Stimulated activated CD8-positive, alpha-beta memory T cell treated with anti-CD3 and anti-CD28 coated beads, Interleukin-12 subunit alpha, Interleukin-12 subunit beta, amount 100 ng/mL, for 24 hours (primary cell): ENCODE data around the gene ZNF580.
A peak's percentile ranks its signal among the peaks of the same experiment; 100 is the strongest.

Experiments
- DNase-seq: peaks from one replicate; pipeline ENCODE4 v3.0.0-alpha.2; 2020; ENCODE audit errors: extremely low read depth

The ZNF580 gene

DNA sequence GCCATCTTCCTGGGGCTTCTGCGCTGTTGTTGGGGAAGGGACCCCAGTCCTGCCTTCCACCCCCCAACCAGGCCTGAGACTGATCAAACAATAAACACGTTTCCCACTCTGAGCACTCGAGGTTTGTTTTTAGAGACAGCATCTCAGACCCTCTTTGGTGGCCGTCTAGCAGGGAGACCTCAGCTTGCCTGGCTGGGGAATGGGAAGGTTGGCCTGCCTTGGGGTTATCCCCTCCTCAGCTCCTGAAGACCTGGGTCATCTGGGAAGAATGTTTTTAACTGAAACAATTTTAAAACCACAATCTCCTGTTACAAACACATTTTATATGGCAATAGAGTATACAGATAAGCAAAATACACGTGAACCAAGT, 4.7 kb downstream of the ZNF580 start:
- DNase-seq, result no peak

DNA sequence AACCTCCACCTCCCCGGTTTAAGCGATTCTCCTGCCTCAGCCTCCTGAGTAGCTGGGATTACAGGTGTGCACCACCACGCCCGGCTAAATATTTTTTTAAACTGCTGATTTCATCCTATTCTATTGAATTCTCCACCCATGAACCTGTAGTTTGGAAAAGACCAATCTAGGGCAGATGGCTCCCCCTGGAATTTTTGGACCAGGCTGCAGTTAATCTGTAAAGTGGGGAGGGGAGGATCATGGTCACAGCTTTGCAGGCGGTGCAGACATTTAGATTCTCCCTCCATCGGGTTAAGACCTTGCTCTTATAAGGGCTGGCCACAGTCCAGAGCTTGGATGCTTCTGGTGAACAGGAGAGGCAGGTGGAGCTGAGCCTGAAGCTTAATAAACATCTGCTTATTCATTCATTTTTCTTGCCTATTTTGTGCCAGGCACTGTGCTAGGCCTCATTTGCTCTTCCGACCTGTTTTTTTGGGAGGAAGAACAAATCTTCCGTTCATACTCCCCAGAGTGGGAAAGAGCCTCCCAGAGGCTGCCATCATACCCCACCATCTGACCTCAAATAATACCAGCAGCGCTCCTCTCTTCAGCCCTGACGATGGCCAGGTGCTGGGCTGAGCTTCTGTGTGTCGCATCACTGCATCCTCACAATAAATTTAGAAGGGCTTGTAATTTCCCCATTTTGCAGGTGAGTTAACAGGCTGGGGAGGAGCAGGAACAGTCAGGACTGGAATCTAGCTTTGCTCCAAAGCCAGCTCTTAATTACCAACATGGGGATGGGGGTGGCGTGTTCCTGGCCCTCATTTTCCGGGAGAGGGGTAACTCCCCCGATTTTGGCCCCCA, 6.3 kb downstream of the ZNF580 start:
- no peak for DNase-seq

DNA sequence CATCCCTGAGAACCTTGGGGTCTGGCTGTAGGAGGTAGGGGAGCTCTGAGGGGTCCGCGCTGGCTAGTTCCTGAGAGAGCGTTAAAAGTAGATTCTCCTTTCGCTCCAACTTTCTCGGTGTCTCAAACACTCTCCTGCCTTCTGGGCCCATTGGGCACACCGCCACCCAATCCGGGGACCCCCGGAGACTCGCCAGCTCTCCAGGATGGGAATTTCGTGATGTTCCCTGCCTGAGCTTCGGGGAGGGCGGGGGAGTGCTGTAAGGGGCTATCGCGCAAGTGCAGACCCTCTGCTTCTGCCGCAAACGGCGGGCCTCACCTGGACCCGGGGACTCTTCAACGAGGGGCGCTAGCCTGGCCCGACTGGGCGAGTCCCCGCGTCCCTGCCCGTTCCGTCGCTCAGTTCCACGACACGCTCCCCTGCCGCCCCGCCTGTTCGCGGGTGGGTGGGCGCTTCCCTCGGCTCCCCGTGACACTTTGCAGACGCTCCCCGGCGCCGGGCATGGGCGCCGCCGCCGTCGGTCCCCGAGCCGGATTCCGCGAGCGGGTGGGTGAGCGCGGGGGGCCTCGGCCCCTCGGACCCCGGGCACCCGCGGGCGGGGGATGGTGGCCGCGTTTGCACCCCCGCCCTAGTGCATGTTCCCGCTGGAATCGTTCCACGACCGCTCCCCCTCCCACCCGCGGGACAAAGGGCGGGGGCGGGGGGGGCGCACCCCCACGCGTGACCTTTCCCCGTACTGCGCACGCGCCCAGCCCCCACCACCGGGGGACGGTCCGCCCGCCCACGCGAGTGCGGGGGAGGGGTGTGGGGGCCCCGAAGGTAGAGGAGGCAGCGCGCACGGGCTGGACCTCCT, 7.2 kb downstream of the ZNF580 start, which contains the start of gene CCDC106:
Gene CCDC106 (plus strand): TSS at position 481 of the 853 bp plus-strand sequence. CDS start 835 bp downstream, outside the sequence.
- no peak for DNase-seq

DNA sequence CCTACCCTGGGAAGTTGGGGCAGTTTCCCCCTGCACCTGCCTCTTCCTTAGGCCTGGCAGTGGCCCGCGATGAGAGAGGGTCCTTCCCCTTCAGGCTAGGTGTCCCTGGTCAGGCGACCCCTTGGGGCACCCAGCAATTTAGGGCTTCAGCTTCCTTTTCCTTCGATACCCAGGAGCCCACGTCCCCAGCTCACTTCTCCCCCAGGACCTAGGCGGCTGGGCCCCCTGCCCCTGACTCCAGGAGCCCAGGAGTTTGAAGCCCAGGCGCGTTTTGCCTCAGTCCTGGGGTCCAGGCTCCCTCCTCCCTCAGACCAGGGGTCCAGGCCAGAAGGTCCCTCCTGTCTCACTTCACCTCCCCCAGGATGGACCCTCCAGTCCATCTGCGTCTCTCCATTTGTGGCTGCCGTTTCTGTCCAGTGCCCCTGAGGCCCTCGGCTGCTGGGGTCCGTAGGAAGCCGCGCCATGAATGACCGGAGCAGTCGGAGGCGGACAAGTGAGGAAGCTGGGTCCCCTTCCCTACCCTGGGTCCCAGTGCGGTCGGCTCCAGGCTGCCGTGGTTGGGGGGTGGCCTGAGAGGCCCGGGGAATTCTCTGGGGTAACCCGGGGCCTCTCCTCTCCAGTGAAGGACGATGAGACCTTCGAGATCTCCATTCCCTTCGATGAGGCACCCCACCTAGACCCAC, 7.9 kb downstream of the ZNF580 start:
- DNase-seq, result no peak

DNA sequence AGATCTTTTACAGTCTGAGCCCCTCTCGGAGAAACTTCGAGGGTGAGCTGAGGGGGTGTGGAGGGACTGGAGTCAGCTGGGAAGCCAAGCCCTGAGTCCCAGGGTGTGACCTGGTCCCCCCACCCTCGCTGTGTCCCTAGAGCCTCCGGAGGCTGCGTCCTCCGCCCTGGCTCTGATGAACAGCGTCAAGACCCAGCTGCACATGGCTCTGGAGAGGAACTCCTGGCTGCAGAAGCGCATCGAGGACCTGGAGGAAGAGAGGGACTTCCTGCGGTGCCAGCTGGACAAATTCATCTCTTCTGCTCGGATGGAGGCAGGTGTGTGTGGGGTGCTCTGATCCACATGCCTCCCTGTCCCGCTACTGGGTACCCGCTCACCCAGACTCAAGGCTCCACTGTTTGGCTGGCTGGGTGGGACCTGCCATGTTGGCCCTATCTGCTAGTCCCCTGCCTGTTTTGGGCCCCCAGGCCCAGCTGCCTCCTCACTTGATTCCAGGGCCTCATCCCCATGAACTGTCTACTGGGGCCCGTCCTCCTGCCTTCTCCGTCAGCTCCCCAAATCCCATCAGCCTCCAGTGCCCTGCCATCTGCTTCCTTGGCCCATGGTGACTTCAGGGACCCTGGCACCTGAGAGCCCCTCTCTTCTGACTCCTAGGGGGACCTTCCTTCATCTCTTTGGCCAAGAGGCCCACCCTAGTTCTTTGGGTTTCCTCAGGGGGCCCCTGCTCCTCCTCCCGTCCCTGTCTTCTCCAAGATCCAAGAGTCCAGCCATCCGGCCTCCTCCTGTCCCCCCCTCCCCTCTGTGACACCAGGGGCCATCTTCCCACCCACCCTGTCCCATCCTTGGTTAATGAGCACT, 8.7 kb downstream of the ZNF580 start:
- no peak for DNase-seq

DNA sequence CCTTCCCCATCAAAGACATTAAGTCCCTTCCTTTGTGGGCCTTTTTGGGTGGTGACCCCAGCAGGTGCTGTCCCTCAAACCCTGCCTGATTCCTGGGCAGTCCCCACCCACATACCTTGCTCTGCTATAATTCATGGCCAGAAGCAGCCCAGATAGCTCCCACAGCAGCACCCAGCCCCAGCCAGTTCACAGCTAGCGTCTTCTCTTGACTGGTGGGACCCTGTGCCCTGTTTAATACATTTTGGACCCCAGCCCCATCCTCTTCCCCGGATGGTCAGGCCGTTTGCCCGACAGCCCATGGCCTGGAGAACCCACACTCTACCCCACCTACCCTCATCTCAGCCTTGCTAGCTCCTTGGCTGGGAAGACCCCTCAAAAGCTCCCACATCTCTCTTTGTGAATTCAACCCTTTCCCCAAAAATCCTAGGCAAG, 9.3 kb downstream of the ZNF580 start:
- no peak for DNase-seq

DNA sequence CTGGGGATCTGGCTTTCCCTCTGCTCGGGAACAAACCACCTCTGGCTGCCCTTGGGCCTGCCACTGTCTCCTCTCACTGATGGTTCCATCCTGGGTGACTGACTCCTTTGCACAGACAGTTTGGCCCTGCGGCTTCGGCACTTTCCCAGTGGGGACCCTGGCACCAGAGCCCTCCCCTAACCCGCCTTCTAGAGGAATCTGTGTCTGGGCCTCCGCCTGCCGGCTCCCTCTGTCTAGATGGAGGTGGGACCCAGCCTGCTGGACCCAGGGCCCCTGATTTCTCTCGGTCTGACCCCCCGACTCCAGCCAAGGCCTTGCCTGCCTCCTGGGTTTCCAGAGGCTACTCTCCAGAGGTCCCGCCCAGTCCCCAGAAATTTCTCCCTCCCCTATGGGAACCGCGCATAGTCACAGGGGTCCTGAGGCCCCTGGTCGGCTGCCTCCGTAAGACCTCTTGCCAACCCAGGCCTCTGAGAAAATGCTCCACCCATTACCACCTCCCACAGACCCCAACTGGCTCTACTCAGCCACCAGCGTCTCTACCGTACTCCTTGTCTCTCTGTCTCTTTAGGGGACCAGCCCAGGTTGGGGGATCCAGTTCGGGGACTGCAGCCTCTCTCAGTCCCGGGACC, 9.9 kb downstream of the ZNF580 start:
- no peak for DNase-seq

DNA sequence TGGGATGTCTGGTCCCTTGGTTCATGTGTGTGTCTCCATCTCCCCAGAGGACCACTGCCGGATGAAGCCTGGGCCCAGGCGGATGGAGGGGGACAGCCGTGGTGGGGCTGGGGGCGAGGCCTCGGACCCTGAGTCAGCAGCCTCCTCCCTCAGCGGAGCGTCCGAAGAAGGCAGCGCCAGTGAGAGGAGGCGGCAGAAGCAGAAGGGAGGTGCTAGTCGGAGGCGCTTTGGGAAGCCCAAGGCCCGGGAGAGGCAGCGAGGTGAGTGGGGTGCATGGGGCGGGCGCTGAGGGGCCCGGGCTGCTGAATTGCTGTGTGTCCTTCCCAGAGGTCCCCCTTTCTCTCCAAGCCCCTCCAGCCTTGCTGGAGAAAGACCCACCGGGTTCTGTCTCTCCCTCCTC, 10.4 kb downstream of the ZNF580 start:
- DNase-seq, result no peak

DNA sequence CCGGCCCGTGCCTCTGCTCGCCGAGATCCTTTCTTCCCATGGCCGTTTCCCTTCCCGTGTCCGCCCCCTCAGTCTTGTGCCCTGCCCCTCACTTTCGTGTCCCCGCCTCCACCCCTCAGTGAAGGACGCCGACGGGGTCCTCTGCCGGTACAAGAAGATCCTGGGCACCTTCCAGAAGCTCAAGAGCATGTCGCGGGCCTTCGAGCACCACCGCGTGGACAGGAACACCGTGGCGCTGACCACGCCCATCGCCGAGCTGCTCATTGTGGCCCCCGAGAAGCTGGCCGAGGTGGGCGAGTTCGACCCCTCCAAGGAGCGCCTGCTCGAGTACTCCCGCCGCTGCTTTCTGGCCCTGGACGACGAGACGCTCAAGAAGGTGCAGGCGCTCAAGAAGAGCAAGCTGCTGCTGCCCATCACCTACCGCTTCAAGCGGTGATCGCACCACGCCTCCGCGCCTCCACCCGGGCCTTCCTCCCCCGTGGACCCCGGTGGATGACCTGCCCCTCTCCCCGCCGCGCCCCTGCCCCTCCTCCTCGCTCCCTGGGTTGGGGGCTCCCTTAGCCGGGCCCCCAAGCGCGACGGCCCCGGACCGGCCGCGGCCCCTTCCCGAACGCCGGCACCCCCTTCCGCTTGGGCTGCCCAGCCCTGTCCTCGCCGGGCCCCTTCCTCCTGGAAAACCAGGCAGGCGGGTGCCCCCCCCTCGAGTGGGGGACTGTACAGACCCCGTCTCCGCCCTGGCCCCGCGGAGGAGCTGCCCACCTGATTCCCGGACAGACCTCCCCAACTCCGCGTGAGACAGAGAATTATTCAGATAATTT, 11.7 kb downstream of the ZNF580 start:
- no peak for DNase-seq

DNA sequence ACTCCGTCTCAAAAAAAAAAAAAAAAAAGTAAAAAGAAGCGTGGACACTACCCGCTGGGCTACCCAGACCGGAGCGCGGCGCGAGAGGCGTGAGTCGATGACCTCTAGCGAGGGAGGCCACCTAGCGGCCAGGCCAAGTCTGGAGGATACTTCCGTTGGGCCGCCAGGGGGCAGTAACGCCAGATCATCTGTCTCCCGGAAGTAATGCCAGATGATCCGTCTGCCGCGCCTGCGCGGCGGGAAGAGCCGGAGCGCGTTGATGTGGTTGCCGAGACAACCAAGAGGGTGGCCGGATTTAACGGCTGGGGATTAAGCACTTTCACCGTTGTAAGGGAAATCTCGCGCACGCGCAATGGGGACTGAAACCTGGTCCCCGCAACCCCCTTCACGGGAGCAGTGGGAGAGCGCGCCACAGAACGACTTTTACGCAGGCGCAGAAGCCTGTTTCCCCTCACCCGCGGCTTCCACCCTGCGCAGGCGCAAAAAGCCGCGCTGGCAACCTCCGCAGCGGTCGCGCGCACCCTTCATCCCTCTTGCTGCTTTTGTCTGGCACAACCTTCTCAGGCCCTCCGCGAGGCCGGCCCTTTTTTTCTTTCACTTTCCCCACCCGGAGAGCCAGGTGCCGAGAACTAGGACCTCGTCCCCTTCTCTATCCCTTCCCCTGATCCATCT, 13.0 kb downstream of the ZNF580 start:
- DNase-seq, result peak; percentile 98

DNA sequence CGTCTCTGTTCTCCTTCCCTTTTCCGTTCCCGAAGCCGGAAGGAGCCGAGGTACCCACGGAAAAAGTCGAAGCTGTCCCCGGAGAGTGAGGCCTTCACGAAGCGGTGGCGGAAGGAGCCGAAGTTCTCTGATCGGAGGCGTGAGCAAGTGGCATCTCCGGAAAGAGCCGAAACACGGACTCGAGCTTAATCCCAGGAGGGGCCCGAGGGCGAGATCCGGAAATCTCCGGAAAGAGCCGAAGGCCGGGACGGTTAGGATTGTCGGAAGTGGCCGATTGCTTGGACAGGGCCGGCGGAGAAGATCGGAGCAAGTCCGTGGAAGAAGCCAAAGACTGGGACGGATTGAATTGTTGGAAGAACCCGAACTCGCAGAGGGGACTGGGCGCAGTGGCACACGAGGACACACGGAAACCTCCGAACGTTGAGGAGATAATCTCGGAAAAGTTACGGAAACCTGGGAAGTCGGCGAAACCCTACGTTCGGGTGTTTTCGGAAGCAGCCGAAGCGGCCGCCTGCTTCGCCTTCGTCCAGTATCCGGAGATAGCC, 13.6 kb downstream of the ZNF580 start:
- peak; percentile 99 for DNase-seq

DNA sequence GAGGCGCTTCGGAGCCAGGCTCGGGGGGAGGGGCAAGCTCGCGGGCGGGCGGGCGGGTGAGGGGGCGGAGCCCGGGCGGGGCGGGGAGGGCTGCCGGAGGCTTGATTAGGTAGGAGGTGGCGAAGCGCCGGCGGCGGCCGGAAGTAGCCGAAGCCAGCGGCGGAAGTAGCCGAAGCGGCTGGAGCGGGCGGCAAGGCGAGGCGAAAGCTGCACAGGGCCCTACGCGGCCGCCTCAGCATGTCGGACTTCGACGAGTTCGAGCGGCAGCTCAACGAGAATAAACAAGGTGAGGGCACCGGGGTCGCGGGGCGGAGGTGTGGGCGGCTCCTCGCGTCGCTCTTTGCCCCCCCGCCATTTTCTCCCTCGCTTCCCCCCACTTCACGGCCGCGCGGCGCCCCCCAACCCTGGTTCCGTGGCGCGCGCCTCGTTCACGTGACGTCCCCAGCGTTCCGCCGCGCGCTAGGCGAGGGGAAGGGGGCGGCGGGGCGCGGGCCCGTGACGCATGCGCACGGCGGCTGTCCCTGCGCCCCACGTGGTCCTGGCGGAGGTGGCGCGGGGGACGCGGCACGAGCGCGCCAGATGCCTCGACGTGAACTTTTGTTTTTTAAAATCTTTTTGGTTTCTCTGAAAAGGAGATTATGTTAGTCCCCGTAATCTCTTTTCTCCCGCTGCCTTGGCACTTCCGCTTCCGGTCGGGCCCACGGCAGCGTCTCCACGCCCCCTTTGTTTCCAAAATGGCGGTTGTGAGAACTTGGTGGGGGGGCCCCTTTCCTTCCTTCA, 14.3 kb downstream of the ZNF580 start, which contains the start of gene U2AF2:
Gene U2AF2 (plus strand): TSS at position 168 of the 780 bp plus-strand sequence. CDS start 70 bp downstream, at position 238.
- peak; percentile 93 for DNase-seq

DNA sequence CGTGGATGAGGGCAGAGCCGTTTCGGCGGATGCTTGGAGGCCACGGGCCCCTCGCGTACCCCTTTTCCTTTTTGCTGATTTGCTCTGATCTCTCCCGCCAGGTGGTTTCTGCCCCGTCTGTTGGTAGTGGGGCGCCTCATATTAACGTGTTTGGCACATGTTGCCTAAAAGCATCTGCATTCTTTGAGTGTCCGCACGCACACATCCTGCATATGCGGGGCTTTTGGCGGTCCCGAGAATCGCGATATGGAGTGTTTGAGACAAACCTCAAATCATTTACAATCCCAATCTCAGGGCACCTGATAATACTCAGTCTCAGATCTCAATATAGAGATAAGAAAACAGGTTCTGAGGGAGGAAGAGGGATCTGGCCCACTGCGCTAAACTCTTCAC, 14.8 kb downstream of the ZNF580 start:
- DNase-seq, result no peak

DNA sequence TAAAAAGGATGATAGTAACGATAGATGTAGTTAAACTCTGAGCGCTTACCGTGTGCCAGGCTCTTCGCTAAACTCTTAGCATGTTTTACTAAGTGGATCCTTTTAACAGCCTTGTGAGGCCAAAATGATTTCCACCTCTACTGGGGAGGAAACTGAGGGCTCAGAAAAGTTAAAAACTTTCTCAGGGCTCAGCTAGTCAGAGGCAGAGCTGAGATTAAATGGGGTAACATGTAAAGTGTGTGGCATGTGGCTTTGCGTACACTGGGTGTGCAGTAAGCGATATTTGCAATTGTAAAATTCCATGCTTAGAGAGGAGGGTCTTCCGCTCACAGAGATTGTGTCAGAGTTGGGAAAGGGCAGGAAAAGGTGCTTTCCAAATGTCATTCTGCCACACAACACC, 15.8 kb downstream of the ZNF580 start:
- DNase-seq, result no peak

DNA sequence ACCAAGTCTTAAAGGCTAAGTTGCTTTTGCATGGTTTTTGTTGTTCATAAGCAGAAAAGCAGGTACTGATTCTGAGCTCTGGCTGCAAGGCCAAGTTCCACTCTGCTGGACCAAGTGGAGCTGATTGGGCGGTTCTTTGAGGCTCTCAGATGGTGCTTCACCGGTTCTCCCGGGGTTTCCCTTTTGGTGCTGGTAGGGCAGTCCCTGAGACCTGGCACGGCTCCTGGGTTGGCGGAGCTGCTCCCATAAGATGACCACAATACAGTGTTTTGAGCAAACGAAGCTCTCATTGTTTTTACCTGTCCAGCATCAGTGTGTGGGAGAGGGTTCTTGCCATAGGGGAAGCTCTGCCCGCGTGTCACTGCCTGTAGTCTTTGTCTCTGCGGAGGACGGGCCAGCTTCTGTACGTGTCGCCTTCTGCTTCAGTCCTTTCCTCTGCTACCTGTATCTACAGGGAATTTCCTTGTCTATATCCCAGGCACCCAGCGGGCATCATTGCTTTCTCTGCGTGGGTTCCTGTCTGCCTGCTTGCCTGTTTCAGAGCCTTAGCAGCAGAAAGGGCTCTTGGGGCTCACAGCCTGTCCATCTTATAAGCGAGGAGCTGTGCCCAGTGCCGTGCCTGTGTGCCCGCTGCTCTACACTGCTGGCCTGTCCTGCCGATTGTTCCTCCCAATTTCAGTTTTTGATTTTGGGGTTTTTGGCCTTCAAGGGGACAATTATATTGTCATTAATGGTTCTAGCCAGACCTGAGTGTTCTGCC, 16.4 kb downstream of the ZNF580 start:
- DNase-seq, result no peak

DNA sequence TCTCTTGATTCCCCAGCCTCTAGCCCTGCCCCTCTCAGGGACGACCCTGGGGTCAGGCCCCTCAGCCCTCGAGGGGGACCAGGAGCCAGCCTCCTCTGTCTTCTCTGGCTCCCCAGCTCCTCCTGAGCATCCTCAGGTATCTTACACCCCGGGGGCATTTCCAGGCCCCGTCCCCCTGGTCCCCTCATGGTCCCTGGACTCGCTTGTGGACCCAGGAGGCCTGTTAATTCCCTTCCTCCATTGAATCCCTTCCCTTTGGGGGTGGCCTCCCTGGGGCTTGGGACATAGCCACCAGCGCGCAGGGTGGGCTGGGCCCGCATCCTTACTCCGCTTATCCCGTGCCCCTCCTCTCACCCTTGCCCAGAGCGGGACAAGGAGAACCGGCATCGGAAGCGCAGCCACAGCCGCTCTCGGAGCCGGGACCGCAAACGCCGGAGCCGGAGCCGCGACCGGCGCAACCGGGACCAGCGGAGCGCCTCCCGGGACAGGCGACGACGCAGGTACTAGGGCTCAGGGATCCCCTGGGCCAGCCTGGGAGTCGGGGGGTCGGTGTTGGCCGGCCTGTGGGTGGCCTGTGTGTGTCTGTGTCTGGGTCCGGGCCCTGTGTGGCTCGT, 18.2 kb downstream of the ZNF580 start:
- DNase-seq, result no peak

DNA sequence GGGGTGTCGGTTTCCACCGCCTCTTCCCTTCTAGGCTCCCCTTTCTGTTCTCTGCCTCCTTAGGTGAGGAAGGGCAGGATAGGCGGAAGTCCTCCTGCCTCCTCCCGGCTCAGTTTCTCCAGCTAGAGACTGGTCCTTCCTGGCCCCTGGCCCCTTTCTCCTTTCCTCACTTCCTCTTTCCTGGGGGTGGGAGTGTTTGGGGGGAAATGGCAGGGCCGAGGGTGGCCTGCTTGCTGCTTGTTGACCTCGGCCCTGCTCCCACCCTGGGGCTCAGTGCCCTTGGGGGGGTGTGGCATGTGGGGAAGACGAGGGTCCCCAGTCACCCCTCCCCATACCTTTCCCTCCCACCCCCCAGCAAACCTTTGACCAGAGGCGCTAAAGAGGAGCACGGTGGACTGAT, 19.0 kb downstream of the ZNF580 start:
- DNase-seq, result no peak
